SK-N-SH treated with all-trans-retinoic acid at 6 μM for 48 hours (cell line): Measurements from ENCODE around the gene CA5B.

Experiments
- TF ChIP-seq, protein P1 (sequence below): fragments of 250-450 bp; sonication (Bioruptor Pico); IDR thresholded peaks from 2 replicates; pipeline ENCODE4 v1.8.0; 2021; ENCODE audit warnings: low read depth, mild to moderate bottlenecking, moderate library complexity, borderline replicate concordance
- TF ChIP-seq, protein P2 (sequence below): fragments of 250-450 bp; sonication (Bioruptor Pico); IDR thresholded peaks from 2 replicates; pipeline ENCODE4 v1.5.0; 2020; ENCODE audit warnings: mild to moderate bottlenecking, moderate library complexity

DNA sequence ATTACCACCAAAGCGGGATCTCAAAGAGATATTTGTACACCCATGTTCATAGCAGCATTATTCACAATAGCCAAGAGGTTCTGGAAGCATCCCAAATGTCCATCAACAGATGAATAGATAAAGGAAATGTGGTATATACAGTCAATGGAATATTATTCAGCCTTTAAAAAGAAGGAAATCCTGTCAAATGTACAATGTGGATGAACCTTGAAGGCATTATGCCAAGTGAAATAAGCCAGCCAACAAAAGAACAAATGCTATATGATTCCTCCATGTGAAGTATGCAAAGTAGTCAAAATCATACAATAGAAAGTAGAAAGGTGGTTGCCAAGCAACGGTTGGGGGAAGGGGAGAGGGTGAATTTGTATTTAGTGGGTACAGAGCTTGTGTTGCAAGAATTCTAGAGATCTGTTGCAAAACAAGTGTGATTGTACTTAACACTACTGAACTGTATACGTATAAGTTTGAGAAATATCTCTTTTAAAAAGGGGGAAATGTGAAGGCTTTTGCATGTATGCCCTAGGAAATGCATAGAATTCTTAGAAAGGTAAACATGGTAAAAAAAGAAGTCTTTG, 47.2 kb downstream of the CA5B start:
- TF ChIP-seq, protein P1, sequence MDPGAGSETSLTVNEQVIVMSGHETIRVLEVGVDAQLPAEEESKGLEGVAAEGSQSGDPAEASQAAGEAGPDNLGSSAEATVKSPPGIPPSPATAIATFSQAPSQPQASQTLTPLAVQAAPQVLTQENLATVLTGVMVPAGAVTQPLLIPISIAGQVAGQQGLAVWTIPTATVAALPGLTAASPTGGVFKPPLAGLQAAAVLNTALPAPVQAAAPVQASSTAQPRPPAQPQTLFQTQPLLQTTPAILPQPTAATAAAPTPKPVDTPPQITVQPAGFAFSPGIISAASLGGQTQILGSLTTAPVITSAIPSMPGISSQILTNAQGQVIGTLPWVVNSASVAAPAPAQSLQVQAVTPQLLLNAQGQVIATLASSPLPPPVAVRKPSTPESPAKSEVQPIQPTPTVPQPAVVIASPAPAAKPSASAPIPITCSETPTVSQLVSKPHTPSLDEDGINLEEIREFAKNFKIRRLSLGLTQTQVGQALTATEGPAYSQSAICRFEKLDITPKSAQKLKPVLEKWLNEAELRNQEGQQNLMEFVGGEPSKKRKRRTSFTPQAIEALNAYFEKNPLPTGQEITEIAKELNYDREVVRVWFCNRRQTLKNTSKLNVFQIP (CRISPR knock-in tag), result no peak
- TF ChIP-seq, protein P2, sequence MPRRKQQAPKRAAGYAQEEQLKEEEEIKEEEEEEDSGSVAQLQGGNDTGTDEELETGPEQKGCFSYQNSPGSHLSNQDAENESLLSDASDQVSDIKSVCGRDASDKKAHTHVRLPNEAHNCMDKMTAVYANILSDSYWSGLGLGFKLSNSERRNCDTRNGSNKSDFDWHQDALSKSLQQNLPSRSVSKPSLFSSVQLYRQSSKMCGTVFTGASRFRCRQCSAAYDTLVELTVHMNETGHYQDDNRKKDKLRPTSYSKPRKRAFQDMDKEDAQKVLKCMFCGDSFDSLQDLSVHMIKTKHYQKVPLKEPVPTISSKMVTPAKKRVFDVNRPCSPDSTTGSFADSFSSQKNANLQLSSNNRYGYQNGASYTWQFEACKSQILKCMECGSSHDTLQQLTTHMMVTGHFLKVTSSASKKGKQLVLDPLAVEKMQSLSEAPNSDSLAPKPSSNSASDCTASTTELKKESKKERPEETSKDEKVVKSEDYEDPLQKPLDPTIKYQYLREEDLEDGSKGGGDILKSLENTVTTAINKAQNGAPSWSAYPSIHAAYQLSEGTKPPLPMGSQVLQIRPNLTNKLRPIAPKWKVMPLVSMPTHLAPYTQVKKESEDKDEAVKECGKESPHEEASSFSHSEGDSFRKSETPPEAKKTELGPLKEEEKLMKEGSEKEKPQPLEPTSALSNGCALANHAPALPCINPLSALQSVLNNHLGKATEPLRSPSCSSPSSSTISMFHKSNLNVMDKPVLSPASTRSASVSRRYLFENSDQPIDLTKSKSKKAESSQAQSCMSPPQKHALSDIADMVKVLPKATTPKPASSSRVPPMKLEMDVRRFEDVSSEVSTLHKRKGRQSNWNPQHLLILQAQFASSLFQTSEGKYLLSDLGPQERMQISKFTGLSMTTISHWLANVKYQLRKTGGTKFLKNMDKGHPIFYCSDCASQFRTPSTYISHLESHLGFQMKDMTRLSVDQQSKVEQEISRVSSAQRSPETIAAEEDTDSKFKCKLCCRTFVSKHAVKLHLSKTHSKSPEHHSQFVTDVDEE, result no peak
